ENCODE measurements around the gene ACKR2.

- TF ChIP-seq CTCF (optimal IDR thresholded peaks at IDR 0.05 in 1 of 3, IDR thresholded peaks at IDR 0.05 in 1 of 3, conservative IDR thresholded peaks at IDR 0.05 in 1 of 3; ENCODE audit: extremely low read depth in 1 of 3, insufficient read depth in 2 of 3, low read length in 3 of 3) (no peak), EZH2 (IDR thresholded peaks at IDR 0.05; ENCODE audit: low read length) (no peak)
Measured at GRCh38 chr3:42764561-42765295, 44.5 kb upstream of the ACKR2 start.

Data from keratinocyte (primary cell).